ENCODE measurements around the gene MED25. TPM values are rescaled to one million over a fixed set of nuclear protein-coding genes. Genes with fewer than 3 reads are reported as not detected.

MED25 gene
- total RNA-seq, 1 donor from 2014 or later: 88.8 TPM

DNA sequence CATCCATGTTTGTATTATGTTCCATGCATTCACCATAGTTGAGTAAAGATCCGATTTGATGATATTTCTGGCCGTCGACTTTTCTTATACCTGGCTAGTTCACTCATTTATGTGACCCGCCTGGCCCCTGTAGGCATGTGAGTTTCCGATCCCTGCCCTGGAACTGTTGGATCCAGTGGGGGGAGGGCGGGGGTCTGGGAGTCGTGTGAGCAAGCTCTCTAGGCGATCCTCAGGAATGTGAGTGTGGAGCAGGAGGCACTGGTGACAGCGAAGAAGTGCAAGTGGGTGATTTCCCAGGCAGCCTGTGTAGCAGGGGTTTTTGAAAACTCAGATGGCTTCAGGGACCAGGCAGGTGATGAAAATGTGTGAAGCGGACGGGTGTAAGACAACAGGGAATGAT, 22.2 kb downstream of the MED25 start:
- TF ChIP-seq, protein P1, sequence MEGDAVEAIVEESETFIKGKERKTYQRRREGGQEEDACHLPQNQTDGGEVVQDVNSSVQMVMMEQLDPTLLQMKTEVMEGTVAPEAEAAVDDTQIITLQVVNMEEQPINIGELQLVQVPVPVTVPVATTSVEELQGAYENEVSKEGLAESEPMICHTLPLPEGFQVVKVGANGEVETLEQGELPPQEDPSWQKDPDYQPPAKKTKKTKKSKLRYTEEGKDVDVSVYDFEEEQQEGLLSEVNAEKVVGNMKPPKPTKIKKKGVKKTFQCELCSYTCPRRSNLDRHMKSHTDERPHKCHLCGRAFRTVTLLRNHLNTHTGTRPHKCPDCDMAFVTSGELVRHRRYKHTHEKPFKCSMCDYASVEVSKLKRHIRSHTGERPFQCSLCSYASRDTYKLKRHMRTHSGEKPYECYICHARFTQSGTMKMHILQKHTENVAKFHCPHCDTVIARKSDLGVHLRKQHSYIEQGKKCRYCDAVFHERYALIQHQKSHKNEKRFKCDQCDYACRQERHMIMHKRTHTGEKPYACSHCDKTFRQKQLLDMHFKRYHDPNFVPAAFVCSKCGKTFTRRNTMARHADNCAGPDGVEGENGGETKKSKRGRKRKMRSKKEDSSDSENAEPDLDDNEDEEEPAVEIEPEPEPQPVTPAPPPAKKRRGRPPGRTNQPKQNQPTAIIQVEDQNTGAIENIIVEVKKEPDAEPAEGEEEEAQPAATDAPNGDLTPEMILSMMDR (IDR thresholded peaks at IDR 0.05): no peak
- H3K36me3 Mint-ChIP-seq (ENCODE audit: low read depth): peaks cover 49% of the 10 kb centered on the region
- no peaks in the 10 kb centered on the region for H3K9me3 Mint-ChIP-seq
- peak overlapping the region; percentile 59 for H3K27ac Mint-ChIP-seq
- ATAC-seq (ENCODE audit: low read depth) (no peak), DNase-seq (no peak)
- H3K27me3 Mint-ChIP-seq: no peaks in the 10 kb centered on the region
- intact Hi-C loops (cut with micrococcal nuclease): no loop called here
- CTCF ChIA-PET: no interaction called here
- no peak overlapping the region for H3K4me3 Mint-ChIP-seq
- peaks cover 31% of the 10 kb centered on the region for H3K4me1 Mint-ChIP-seq
- POLR2A ChIA-PET: interaction anchor here (0.6 kb wide), 1 partner anchor 18 kb away, joined by 3 read pairs; no protein-coding TSS in a partner anchor

DNA sequence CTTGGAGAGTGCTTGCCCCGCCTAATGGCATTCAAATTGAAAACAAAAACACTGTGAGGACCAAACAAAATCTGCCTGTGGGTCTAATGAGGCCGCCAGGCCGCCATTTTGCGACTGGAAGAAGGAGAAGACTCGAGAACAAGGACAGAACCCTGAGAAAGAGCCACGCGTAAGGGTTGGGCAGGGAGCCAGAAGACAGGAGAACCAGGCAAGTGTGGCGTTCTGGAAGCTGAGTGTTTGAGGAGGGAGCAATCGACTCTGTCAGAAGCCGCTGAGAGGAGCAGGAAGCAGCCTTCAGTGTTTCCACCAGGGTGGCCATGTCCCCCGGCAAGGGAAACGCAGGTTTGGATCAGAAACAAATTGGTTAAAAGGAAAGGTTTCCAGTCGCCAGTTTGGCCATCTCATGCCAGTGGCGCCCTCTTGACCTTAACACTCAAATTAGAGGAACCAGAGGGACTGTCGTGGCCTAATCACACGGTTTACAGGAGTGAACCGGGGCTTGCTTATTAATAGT, 22.7 kb downstream of the MED25 start:
- POLR2A ChIA-PET: no interaction called here
- H3K4me1 Mint-ChIP-seq: peaks cover 34% of the 10 kb centered on the region
- TF ChIP-seq, protein P1 (IDR thresholded peaks at IDR 0.05): no peak
- no peaks in the 10 kb centered on the region for H3K9me3 Mint-ChIP-seq
- H3K36me3 Mint-ChIP-seq (ENCODE audit: low read depth): peaks cover 47% of the 10 kb centered on the region
- H3K27ac Mint-ChIP-seq: peak overlapping the region; percentile 59
- ATAC-seq (ENCODE audit: low read depth) (no peak), DNase-seq (no peak)
- intact Hi-C loops (cut with micrococcal nuclease): no loop called here
- CTCF ChIA-PET: no interaction called here
- H3K4me3 Mint-ChIP-seq: no peak overlapping the region
- no peaks in the 10 kb centered on the region for H3K27me3 Mint-ChIP-seq

DNA sequence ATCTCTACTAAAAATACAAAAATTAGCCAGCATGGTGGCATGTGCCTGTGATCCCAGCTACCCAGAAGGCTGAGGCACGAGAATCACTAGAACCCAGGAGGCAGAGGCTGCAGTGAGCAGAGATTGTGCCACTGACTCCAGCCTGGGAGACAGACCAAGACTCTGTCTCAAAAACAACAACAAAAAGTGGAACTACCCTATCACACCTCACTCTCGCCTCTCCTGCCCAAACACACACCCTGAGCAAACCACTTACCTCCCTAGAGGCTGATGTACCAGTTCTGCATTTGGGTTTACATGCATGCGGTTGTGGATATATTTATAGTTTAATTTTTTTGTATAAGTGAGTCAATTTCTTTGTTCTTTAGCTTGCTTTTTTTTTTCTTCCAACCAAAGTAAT, 25.2 kb downstream of the MED25 start:
- TF ChIP-seq, protein P1 (IDR thresholded peaks at IDR 0.05): no peak

GRCh38 chr19:49844138-49845095, 26.3 kb downstream of the MED25 start:
- no peak for DNase-seq
- Mint-ChIP-seq H3K4me3 (peak overlapping the region; percentile 45), H3K27ac (peak overlapping the region; percentile 82), H3K9me3 (peaks cover 2% of the 10 kb centered on the region), H3K4me1 (peaks cover 55% of the 10 kb centered on the region), H3K27me3 (no peaks in the 10 kb centered on the region), H3K36me3 (ENCODE audit: low read depth) (peaks cover 14% of the 10 kb centered on the region)
- ChIA-PET CTCF (no interaction called here), POLR2A (interaction anchor here (0.7 to 2.3 kb wide), 12 partner anchors 16 to 666 kb away, joined by 3 to 20 read pairs (median 6); partner anchors contain the start of genes AKT1S1, FUZ, IL4I1 and MED25)
- intact Hi-C loops (cut with micrococcal nuclease): no loop called here
- TF ChIP-seq, protein P1 (IDR thresholded peaks at IDR 0.05): no peak
- no peak for ATAC-seq (ENCODE audit: low read depth)

More for the DNA sequence above, 25.2 kb downstream of the MED25 start:
- DNase-seq (no peak), ATAC-seq (ENCODE audit: low read depth) (peak; percentile 97)
- Mint-ChIP-seq H3K9me3 (no peaks in the 10 kb centered on the region), H3K4me1 (peaks cover 45% of the 10 kb centered on the region), H3K36me3 (ENCODE audit: low read depth) (peaks cover 25% of the 10 kb centered on the region), H3K27ac (peak overlapping the region; percentile 82), H3K4me3 (peak overlapping the region; percentile 68), H3K27me3 (no peaks in the 10 kb centered on the region)
- ChIA-PET POLR2A (interaction anchor here (0.6 to 2.3 kb wide), 20 partner anchors 9 to 850 kb away, joined by 3 to 20 read pairs (median 6); partner anchors contain the start of genes AKT1S1, AP2A1, FUZ and GYS1), CTCF (no interaction called here)
- intact Hi-C loops (cut with micrococcal nuclease): loop anchor here (1.0 kb wide), 1 partner anchor 25 kb away; the partner anchor contains the start of gene MED25

GRCh38 chr19:49845414-49845813, 27.3 kb downstream of the MED25 start:
- ATAC-seq (ENCODE audit: low read depth) (no peak), DNase-seq (no peak)
- H3K27me3 Mint-ChIP-seq: no peaks in the 10 kb centered on the region
- POLR2A ChIA-PET: interaction anchor here (1.0 to 2.3 kb wide), 4 partner anchors 23 to 45 kb away, joined by 3 to 16 read pairs (median 10); partner anchors contain the start of genes AKT1S1, FUZ and TBC1D17
- TF ChIP-seq, protein P1 (IDR thresholded peaks at IDR 0.05): no peak
- peaks cover 5% of the 10 kb centered on the region for H3K36me3 Mint-ChIP-seq (ENCODE audit: low read depth)
- H3K4me3 Mint-ChIP-seq: no peak overlapping the region
- H3K4me1 Mint-ChIP-seq: peaks cover 64% of the 10 kb centered on the region
- intact Hi-C loops (cut with micrococcal nuclease): no loop called here
- H3K27ac Mint-ChIP-seq: peak overlapping the region; percentile 82
- CTCF ChIA-PET: no interaction called here
- peaks cover 2% of the 10 kb centered on the region for H3K9me3 Mint-ChIP-seq

All from activated B cell treated with CpG ODN at 0.5 μM for 24 hours (primary cell).